ENCODE data around the gene LPIN1.
A peak's percentile ranks its signal among the peaks of the same experiment; 100 is the strongest.
"Not testable (repeated sequence)": the region's sequence is repeated elsewhere in the genome, so short reads cannot be mapped to it uniquely, and the experiment has no call there.

The LPIN1 gene

DNA sequence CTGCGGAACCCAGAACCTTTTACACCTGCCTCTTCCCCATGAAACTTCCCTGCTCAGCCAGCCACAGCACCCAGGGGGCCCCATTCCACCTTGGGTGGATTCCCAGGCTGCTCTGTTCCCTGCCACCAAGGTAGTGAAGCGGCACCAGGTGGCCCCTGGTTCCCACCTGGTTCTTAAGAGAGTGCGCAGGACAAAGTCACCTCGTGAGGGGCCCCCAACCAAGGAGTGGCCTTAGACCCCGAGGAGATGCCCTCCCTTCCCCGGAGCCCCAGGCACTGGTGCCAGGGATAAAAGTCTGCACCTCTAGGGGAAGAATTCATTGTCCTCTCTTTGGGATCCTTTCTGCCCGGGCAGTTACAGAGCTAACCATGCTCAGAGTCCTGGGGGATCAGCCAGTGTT is 3.1 kb upstream of the LPIN1 start:
- no peak for DNase-seq (ENCODE audit: low read depth in 4 of 4, low spot score in 1 of 4)

DNA sequence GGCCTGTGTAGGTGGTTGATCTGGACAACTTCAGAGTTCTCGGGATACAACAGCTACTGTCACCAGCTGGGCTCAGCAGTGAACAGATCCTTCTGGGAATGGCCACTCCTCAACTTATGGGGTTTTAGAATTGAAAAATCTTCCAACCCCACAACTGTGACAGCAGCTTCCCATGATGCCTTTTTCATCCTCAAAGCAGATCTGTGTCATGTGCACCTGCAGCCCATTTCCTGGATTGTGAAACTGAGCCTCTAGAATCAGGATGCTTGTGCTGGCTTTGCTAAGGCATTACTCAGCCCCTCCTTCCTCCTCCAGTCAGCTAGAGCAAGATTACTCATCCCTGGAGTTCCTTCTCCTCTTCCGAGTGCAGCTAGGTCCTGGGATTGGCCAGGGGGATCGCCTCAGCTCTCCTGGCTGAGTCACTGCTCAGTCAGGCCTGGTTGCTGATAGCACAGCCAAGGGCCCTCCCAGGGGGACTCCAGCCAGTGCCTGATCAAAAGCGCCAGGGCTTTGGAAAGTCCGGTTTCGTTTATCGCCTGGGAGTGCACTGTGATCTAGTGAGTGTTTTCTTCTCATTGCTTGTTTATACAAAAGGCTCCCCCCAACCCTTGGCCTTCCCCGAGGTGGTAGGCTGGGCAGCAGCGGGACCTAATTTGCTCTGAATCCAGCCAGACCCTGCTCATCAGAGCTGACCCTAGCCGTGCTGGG is 2.4 kb upstream of the LPIN1 start:
- DNase-seq (ENCODE audit: low read depth in 4 of 4, low spot score in 1 of 4), result peak in 3 of 4 experiments; percentile 45 to 76 (median 70)

DNA sequence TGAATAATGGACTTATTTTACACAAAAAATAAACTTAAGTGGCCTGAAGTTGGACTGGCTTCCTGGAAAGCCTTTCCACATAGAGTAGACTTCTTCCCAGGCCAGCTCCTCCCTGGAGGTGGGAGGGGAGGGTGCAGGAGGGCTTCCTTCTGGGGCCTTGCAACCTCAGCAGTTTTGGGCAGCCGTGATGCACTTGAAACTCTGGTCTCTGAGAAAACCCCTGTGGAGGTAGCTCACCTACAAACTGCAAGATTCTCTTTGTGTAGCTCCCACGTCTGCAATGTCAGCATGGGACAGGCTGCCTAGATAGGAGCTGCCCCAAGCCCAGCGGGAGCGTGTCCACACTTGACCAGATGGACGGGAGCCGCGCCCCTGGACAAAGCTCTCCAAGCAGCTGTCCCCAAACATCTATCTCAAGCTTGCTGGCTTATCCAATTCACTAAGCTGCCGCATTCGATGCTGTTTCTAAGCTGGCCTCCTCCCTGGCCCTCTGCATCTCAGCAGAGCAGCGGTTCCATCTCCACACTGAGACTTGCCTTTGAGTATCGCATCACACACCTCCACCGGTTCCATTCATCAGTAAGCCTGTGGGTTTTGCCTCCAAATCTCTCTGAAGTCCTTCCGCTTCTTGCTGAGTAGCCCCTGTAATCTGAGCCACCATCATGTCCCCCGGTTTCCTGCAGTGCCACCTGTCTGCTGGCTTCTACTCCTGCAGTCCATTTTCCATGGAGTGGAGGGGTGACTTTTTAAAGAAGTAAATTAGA is 1.6 kb upstream of the LPIN1 start:
- DNase-seq (ENCODE audit: low read depth in 4 of 4, low spot score in 1 of 4), result no peak

DNA sequence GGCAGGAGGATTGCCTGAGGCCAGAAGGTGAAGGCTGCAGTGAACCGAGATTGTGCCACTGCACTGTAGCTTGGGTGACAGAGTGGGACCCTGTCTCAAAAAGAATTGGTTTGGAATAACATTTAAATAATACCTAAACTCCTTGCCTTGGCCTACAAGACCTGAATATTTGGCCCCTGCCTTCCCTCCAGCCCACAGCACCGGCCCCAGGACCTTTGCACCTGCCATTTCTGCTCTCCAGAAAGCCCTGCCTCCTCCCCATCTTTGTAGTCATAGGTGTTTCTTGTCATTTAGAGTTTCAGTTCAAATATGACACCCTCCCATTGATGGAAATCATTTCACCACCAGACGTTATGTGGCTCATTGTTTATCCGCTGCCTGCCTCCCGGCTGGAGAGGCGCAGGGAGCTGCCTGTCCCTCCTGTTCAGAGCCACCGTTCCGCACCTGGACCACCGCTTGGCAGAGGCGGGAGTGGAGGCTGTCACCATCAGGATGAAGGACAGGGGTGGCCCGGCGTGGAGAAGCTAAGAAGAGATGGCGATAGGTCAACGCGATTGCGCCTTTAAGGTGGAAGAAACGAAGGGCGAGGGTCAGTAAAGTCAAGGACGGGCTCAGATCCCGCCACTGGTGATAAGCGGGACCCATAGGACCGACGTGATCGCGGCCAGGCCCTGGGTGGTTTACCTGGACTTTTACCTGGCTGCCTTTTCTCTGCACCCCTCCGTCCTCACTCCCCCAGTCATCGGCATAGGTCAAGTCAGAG is 638 bp upstream of the LPIN1 start:
- no peak for DNase-seq (ENCODE audit: low read depth in 4 of 4, low spot score in 1 of 4)

DNA sequence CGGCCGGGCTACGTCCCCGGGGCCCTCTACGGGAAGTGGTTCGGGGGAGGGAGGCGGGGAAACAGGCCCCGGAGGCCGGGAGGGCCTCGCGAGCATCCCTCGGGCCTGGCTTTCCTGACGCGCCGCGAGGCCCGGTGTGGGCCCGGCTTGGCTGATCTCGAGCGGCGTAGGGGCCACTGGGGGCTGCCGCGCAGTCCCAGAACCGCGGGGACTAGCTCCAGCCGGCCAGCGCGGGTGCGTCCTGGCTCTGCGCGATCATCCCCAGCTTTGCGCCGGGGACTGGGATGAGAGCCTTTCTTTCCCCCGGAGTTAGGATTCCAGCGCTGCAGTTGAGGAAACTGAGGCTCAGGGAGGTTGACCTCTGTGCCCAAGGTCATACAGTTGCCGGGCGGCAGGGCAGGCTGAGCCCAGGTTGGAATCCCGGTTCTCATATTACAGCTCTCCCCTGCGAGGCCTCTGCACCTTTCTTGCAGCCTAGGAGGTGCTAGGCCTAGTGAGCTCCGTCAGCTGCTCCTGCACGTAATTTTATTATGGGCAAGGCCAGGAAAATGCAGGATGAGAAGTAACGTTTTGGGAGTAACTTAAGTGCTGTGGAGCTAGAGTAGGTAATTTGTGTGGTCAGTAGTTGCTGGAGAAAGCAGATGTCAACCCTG is 501 bp downstream of the LPIN1 start:
- DNase-seq (ENCODE audit: low read depth in 4 of 4, low spot score in 1 of 4), result no peak

DNA sequence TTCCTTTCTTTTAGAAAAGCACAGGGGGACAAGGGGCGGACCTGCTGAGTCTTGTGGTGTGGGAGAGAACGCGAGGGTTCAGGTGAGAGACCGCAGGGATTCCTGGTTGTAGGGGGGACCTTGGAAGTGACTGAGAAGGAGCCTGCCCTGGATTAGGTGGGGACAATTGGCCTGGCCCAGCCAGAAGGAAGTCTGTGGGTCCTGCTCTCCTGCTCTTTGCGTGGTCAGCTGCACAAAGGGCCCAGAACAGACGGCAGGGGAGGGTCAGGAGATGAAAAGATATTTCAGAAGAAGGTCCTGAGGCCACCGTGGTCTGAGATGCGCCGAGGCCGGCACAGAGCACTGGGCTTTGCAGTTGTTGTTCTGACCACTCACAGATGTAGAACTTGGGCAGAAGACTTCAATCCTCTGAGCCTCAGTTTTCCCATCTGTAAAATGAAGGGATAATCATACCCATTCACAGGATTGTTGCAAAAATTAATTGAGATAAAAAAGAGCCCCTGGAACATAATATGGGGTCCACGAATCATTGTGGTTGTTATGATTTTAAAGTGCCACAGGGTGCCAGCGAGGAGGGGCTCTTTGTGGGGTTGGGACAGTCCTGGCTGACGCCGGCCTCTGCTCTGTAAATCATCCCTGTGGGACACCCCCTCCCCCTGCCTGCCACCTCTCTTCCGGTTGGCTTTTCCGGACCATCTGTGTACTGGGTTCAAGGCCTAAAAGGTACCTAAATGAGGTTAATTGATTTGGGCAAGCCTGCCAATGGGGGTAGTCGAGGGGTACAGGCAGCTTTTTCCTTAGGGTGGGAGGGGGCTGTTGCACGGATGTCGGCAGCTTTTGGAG is 1.8 kb downstream of the LPIN1 start:
- no peak for DNase-seq (ENCODE audit: low read depth in 4 of 4, low spot score in 1 of 4)

DNA sequence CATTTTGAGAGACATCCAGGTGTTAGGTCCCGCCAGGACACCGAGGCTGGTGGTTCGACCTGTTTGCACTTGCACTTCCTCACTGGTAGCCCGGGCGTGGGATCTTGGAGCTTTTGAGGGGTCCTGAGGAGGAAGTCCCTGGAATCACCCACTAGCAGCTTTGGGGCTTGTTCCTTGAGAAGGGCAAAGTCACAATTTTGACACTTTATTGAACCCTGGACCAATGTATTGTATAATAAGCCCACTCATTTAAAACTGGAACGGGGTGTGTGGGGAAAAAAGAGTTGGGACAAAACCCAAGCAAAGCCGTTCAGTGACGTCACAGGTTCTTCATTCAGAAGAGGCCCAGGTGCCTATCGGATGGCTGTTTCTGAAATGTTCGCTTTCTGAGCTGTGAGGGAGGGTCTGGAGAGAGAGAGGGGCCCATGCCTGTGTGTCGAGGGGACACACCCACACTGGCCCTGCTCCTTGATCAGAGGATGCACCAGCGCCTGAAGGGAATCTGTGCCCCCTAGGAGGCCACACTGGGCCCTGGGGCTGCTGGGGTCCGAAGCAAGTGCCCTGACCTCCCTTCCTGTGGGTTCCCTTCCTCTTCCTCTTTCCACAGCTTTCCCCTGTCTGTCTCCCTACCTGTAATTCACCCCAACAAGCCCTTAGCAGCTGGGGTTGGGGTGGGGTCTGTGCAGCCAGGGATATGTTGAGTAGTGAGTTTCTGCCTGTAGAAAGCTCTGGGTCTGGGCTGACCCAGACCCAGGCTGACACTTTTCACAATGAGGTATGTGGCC is 2.6 kb downstream of the LPIN1 start:
- DNase-seq (ENCODE audit: low read depth in 4 of 4, low spot score in 1 of 4), result no peak

DNA sequence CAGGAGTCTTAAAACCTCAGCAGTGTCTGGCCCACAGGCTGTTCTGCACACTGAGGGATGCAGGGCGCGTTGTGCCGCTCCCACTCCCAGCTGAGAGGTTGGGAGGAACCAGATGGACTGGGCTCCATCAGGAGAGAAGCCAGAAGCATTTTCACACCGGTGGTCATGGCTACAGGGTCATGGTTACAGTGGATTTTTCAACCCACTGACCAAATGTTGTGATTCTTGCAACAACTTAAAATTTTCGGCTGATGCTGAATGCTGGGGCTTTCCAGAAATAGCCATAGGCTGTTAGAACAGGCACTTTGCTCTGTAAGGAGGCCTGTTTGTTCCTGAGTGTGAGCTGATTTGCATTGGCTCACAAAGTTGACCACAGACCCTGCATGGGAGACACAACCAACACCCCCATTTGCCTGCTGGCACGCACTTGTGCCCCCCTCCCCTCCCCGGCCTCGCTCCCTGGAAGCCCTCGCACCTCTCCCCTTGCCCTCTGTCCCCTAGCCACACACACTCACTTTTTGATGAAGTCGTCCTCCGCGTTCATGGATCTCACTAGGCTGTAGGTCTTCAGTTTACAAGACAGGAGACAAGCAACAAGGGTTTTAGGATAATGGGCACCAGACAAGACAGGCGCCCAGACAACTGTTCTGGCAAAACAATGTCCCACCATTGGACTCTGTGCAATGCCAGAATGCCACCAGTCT is 3.4 kb downstream of the LPIN1 start:
- DNase-seq (ENCODE audit: low read depth in 4 of 4, low spot score in 1 of 4), result no peak

DNA sequence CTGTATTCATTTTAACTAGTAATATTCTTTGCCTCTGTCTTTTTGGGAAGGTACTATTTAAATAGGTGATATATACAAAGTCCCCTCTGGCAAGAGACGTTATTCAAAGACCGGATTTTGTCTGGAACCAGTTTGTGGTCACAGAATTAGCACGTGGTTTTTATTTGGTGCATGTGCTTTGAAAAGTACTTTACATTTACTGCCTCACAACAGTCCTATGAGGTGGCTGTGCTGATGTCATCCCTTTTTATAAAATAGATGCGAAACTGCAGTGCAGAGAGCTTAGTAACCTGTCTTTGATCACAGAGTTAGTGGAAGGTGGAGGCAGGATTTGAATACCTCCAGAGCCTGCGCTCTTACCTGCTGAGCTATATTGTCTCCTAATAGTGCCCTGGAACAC is 4.0 kb downstream of the LPIN1 start:
- no peak for DNase-seq (ENCODE audit: low read depth in 4 of 4, low spot score in 1 of 4)

DNA sequence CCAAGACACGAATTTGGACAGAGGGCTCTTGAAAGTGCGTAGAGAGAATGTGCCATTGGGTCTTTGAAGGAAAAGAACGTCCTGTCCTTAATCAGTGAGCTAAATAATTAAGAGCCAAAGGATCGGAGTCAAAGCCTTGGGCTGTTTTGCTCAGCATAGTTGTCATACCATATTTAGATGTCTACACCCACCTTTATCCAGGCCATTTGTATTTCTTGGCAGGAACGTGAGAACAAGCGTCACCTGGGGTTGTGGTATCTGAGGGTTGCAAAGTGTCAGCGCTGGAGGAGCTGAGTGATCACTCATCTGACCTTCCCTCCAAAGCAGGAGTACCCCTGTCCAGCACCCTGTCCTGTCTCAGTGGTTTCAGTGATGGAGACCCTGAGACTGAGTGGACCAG is 4.5 kb downstream of the LPIN1 start:
- DNase-seq (ENCODE audit: low read depth in 4 of 4, low spot score in 1 of 4), result no peak

DNA sequence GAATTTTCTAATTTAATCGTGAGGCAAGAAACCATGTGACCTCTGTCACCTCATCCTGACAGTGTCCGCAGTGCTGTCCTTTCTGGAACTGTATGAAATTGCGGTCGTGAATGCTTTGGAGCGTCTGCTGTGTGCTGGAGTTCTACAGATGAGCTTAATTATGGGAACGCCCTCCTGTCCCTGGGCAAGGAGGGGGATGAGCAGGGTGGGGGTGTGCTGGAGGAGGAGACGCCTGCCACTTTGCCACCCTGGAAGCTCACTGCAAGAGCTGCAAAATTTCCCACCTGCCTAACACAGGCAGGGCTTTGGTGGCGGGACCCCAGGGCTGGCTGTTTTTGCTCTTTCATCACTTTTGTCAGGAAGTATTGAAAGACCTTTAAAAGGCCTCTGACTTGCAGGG is 6.5 kb downstream of the LPIN1 start:
- no peak for DNase-seq (ENCODE audit: low read depth in 4 of 4, low spot score in 1 of 4)

DNA sequence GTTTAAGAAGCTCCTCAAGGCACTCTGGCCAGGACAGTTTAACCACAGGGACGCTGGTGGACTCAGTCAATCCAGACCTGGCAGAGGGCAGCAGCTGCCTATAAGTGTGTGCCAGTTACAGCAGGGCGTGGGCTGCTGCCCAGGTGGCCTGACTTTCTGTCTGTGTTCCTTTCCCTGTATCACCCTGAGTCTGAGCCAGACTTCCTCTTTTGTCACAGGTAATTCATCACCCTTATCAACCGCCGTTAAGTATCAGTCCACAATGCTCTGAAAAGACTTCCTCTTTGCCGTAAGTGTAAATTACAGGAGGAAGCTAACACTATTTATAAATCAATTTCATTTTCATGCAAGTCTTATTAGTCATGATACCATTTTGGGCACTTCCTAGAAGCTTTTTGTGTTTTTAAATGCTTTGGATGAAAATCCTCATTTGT is 7.0 kb downstream of the LPIN1 start:
- no peak for DNase-seq (ENCODE audit: low read depth in 4 of 4, low spot score in 1 of 4)

DNA sequence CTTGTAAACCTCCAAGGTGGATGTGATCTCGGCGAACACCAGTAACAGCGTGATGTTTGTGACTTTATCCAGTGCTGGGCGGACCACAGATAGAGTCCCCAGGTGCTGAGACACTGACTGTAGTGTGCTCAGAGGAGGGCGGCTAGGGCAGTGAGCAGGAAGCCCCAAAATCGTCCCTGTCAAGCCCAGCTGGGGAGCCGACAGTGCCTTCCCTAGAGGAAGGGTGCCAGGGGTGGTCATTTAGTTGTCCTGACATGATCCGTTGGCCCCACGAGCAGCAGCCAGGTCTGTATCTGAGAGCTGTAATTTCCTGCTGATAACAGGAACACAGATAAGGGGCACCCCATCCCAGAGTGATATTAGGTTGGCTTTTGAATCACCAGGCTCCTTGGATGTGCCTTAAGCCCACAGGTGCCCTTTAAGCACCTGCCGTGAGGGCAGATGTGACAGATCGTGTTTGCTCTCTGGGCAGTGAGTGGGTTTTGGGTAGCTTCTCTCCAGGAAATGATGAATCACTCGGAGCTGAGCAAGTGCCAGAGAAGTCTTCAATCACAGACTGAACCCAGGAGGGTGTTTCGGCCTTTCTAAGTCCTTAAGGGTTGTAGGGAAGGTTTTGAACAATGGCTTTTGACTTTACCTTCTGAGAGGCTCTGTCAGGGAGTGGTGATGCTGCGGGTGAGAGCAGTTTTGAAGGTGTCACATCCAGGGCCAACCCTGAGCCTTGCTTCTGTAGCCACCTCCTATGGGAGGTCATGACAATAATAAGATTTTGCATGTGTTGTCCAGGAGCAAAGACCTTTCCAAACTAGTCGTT is 7.7 kb downstream of the LPIN1 start:
- peak in 2 of 4 experiments; percentile 53 to 55 for DNase-seq (ENCODE audit: low read depth in 4 of 4, low spot score in 1 of 4)

DNA sequence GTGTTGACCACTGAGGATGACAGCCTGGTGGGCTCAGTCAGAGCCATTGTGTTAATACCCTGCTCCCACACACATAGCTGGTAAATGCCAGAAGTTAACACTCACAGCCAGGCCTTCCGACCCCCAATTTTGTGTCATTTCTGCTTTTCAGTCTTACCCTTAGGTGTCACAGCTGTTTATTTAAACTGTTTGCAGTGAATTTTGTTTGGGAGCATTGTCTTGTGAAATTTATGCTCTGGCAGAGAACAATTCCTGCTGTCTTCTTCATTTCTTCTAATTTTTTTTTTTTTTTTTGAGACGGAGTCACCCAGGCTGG is 8.2 kb downstream of the LPIN1 start:
- no peak for DNase-seq (ENCODE audit: low read depth in 4 of 4, low spot score in 1 of 4)

DNA sequence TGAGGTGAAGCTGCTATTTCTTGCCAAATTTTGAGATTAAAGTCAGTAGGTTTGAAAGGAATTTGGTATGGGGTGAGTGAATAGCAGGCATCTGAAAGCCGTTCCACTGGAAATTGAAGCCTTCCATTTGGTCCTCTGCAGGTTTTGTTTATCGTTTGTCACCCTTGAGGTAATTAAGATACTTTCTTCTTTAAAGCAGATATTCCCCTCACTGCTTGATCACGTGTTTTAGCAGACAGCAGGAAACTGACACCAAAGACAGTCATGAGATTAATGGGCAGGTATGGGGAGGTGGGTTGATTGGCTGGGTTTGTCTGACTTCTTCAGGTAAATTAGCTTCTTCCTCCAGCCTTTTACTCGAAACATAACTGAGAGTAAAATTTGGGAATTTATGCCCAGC is 10.7 kb downstream of the LPIN1 start:
- DNase-seq (ENCODE audit: low read depth in 4 of 4, low spot score in 1 of 4), result no peak

DNA sequence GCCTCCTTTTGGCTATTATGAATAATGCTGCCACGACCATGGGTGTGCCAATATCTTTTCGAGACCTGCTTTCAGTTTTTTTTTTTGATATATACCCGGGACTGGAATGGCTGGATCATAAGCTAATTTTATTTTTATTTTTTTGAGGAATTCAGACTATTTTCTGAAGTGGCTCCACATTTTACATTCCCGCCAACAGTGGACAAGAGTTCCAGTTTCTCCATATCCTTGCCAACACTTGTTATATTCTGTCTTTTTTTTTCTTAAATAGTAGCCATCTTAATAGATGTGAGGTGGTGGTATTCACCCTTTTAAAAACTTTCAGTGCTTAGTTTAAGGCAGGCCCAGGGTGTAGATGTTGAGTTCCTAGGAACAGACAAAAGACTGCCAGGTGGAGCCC is 11.8 kb downstream of the LPIN1 start:
- DNase-seq (ENCODE audit: low read depth in 4 of 4, low spot score in 1 of 4), result no peak

DNA sequence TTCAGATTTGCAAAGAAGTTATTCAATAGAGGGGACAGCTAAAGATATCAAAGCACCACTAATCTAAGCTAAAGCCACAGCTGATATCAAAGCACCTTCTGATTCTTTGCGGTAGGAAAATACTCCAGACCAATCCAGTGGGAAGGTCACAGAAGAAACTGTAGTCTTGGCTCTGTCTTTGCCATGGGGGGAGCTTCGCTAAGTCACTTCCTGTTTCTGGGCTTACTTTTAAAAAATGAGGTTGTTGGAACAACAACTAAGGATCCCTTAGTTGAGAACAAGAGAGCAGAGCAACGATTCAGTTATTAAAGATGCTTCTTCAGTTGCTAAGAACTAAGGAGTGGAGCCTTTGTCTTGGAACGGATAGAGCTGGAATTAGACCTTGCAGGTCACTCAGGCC is 12.2 kb downstream of the LPIN1 start:
- DNase-seq (ENCODE audit: low read depth in 4 of 4, low spot score in 1 of 4), result no peak

DNA sequence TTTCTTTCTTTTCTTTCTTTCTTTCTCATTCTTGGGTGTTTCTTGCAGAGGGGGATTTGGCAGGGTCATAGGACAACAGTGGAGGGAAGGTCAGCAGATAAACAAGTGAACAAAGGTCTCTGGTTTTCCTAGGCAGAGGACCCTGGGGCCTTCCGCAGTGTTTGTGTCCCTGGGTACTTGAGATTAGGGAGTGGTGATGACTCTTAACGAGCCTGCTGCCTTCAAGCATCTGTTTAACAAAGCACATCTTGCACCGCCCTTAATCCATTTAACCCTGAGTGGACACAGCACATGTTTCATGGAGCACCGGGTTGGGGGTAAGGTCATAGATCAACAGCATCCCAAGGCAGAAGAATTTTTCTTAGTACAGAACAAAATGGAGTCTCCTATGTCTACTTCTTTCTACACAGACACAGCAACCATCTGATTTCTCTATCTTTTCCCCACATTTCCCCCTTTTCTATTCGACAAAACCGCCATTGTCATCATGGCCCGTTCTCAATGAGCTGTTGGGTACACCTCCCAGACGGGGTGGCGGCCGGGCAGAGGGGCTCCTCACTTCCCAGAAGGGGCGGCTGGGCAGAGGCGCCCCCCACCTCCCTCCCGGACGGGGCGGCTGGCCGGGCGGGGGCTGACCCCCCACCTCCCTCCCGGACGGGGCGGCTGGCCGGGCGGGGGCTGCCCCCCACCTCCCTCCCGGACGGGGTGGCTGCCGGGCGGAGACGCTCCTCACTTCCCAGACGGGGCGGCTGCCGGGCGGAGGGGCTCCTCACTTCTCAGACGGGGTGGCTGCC is 12.9 kb downstream of the LPIN1 start:
- not testable (repeated sequence) for DNase-seq (ENCODE audit: low read depth in 4 of 4, low spot score in 1 of 4)

Data from stimulated activated CD4-positive, alpha-beta T cell treated with anti-CD3 and anti-CD28 coated beads, Interleukin-1b, Interleukin-23, amount 100 ng/mL, for 24 hours (primary cell).